NCI-H82 (cell line): Measurements from ENCODE around the gene MMRN1.

ENCODE experiments used
- DNase-seq: peaks from one replicate; lab custom pipeline; 2025; lab: John Stamatoyannopoulos, UW

Gene MMRN1

GRCh38 chr4:89906777-89907521 lies 12.3 kb downstream of the MMRN1 start:
- no peak for DNase-seq

GRCh38 chr4:89909889-89910288 lies 15.2 kb downstream of the MMRN1 start:
- no peak for DNase-seq

- DNase-seq, result no peak
These were observed 19.0 kb downstream of the MMRN1 start for GRCh38 chr4:89913623-89914022.

DNA sequence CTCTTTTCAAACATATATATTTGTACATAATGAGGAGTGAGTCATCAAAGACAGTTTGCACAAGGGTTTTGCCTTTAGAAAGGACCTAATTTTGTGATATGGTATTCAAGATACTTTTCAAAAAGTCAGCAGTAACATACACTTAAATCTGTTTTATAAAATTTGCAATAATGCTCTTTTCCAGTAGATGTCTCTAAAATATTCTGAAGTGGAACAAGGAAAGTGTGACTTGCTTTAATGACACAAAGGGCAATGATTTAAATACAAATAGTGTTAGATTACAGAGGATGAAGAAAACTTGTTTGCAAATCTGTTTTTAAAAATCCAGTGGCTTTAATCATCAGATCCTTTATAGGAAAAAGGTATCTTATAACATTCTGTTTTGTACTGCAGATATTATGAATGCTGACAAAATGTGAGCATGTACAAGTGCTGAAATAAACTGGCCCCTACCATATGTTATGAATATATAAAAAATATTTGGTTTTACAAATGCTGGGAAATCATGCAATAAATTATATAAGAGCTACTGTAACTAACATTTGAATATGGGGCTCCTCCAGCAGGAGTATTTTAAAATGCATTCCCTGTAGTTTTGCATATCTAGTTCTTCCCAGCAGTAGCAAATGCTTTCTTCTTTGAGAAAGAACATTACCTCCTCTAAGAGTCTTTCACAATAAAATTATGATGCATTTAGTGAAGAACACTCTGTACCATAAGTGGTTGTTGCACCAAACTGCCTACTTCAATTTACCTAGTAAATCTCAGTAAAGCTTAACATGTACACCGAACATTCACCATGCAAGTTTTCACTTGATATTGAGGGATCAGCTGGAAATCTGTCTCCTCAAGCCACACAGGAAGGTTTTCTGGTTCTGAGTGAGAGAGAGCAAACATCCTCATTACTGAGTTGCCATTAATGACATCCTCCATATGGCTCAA lies 20.2 kb downstream of the MMRN1 start:
- no peak for DNase-seq

GRCh38 chr4:89915937-89916336 lies 21.3 kb downstream of the MMRN1 start:
- DNase-seq, result no peak

DNA sequence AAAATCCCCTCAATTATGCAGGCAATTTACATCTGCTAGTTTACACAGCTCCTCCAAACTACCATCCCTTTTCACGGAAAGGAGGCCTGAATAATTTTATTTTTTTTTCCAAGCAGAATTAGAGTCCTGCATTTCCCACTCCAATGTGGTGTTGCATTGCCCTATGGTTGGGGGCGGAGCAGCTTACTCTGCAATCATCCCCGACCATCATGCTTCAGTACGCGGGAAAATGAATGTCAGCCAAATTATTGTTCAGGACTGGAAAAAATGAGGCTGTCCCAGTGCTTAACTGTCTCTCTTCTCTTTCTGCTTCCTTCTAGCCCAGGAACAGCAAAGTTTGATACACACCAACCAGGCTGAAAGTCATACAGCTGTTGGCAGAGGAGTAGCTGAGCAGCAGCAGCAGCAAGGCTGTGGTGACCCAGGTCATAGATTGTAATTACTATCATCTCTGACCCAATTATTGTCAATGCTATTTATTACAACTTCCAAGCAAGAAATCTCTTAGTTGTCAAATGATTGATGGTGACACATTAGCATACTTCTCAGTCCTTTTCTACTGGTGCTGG lies 28.3 kb downstream of the MMRN1 start:
- DNase-seq, result no peak

GRCh38 chr4:89928838-89929237 lies 34.2 kb downstream of the MMRN1 start:
- DNase-seq, result no peak

- DNase-seq, result no peak
These were observed 34.9 kb downstream of the MMRN1 start for GRCh38 chr4:89929425-89930159.

- DNase-seq, result peak; percentile 12
These were observed 44.9 kb downstream of the MMRN1 start for GRCh38 chr4:89939546-89939945.

DNA sequence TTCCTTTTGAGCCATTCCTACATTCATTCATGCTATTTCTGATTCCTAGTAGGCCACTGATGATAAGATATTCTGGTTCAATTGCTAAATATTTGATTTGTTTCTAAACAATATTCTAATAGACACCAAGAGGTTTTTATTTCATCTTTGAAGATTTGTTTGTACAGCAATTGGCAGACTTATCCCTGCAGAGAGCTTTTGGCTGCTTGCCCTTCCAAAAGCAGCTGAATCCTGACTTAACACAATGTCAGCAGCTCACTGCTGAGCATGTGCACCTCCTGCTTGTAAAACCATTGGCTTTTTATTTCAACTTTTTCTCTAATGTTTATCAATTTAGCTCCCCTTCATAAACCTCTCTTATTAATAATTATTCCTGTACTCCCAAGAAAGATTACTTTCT lies 45.3 kb downstream of the MMRN1 start:
- DNase-seq, result no peak

GRCh38 chr4:89942811-89943210 lies 48.2 kb downstream of the MMRN1 start:
- DNase-seq, result no peak

- DNase-seq, result peak; percentile 30
These were observed 55.2 kb downstream of the MMRN1 start for GRCh38 chr4:89949782-89950387.

DNA sequence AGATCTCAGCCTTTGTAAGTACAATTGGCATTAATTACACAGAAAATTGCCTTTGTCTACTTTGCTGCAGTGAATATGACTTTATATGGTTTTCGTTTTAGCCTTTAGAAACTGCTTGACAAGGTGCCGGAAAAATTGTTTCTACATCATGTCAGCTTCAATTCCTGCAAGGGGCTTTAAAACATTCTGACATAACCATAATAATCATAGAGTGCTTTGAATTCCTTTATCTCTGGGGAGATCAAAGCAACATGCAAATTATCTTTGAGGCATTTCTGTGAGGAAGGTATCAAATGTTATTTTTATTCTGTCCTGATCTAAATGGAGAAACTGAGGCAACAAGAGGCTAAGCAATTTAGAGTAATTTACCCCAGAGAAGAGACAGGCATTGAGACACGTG lies 57.8 kb downstream of the MMRN1 start:
- DNase-seq, result no peak

DNA sequence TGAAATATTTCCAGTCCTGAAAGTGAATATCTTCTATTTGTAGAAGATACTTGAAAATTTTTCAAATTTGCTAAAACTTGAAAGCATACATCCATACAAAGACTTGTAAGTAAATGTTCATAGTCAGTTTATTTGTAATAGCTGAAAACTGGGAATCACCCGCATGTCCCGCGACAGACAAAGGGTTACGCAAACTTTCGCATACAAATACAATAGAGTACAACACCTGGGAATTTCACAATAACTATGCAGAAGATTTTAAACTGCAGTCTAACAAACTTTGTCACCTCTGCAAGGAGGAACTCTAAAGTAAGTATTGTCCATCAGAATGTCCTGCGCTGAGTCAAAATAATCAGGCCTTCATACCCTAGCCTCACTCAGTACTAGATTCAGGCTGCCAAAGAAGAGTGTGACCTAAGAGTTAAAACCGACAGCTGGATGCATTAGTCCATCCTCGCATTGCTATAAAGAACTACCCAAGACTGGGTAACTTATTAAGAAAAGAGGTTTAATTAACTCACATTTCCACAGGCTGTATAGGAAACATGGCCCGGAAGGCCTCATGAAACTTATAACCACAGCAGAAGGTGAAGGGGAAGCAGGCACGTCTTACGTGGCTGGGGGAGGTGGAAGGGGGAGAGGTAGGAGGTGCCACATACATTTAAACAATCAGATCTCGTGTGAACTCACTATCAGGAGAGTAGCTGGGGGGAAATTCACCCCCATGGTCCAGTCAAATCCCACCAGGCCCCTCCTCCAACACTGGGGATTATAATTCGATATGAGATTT lies 60.4 kb downstream of the MMRN1 start:
- DNase-seq, result no peak

DNA sequence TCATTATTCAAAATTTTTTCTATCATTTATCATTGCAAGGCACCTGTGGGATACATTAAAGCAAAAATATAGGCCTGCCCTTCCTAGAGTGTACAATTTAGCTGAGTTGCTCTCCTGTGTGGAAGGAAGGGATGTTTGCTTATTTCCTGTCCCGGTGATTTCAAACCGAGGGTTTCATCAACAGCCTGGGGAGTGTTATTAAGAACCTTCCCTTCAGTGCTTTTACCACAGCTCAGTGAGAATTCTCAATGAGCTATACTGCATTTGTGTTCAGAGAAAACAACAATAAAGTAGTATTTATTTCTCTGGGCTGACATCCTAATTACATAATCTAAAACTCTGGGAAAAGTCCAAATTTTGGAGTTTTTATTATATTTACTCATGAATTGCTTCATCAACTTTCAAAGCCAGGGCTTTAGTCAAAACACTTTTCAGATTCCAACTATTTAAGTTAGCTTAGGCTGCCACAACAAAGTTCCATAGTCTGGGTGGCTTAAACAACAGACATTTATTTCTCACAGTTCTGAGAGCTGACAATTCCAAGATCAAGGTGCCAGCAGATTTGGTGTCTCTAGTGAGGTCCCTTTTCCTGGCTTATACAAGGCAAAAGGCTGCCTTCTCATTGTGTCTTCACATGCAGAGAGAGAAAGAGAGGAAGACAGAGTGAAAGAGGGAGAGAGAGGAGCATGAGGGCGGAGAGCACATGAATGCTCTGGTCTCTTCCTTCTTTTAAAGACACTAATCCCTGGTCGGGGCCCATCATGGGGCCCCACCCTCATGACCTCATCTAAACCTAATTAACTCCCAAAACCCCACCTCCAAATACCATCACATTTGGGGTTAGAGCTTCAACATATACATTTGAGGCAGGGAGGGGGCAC lies 62.6 kb downstream of the MMRN1 start:
- DNase-seq, result peak; percentile 27

DNA sequence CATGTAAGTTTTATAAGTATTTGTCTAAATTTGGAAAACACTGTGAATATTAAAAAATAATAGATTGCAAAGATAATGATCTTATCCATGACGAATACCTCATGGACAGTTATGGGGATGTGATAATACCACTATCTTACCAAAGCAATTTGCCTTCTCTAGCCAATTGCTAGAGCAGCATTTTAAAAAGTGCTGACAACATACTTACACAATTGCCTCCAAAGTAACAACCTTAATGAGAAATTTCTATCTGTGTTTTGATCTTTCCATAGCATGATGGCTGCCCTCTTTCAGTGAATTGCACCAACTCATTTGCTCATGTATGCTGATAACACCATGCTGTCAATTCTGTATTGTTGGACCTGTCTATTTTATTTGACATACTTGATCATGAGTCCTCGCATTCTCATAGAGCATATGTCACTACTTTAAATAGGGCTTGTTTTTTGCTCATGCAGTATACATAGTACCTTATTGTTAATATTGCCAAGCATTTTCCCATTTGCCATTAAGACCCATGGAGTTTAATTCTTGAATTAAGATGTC lies 87.2 kb downstream of the MMRN1 start:
- DNase-seq, result no peak

DNA sequence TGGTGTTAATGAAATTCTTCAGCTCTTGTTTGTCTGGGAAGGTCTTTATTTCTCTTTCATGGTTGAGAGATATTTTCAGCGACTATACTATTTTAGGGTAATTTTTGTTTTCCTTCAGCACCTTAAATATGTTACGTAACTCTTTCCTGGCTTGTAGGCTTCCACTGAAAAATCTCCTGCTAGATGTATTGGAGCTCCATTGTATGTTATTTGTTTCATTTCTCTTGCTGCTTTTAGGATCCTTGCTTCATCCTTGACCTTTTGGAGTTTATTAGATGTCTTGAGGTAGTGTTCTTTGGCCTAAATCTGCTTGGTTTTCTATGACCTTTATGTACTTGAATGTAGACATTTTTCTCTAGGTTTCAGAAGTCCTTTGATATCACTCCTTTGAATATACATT lies 93.6 kb downstream of the MMRN1 start:
- no peak for DNase-seq

GRCh38 chr4:89992744-89993143 lies 98.1 kb downstream of the MMRN1 start:
- no peak for DNase-seq

GRCh38 chr4:89994176-89994873 lies 99.7 kb downstream of the MMRN1 start:
- no peak for DNase-seq
